HG03558 (cell line): ENCODE measurements around the gene ADAMTS15.

Experiments used
- ATAC-seq: cut with Tn5 transposase; IDR thresholded peaks from one replicate; pipeline ENCODE4 v1.9.1; 2021; ENCODE audit warnings: moderate number of reproducible peaks; ENCODE audit not compliant: unreplicated experiment; ENCODE audit errors: extremely low read depth

ADAMTS15 gene, protein sequence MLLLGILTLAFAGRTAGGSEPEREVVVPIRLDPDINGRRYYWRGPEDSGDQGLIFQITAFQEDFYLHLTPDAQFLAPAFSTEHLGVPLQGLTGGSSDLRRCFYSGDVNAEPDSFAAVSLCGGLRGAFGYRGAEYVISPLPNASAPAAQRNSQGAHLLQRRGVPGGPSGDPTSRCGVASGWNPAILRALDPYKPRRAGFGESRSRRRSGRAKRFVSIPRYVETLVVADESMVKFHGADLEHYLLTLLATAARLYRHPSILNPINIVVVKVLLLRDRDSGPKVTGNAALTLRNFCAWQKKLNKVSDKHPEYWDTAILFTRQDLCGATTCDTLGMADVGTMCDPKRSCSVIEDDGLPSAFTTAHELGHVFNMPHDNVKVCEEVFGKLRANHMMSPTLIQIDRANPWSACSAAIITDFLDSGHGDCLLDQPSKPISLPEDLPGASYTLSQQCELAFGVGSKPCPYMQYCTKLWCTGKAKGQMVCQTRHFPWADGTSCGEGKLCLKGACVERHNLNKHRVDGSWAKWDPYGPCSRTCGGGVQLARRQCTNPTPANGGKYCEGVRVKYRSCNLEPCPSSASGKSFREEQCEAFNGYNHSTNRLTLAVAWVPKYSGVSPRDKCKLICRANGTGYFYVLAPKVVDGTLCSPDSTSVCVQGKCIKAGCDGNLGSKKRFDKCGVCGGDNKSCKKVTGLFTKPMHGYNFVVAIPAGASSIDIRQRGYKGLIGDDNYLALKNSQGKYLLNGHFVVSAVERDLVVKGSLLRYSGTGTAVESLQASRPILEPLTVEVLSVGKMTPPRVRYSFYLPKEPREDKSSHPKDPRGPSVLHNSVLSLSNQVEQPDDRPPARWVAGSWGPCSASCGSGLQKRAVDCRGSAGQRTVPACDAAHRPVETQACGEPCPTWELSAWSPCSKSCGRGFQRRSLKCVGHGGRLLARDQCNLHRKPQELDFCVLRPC

DNA sequence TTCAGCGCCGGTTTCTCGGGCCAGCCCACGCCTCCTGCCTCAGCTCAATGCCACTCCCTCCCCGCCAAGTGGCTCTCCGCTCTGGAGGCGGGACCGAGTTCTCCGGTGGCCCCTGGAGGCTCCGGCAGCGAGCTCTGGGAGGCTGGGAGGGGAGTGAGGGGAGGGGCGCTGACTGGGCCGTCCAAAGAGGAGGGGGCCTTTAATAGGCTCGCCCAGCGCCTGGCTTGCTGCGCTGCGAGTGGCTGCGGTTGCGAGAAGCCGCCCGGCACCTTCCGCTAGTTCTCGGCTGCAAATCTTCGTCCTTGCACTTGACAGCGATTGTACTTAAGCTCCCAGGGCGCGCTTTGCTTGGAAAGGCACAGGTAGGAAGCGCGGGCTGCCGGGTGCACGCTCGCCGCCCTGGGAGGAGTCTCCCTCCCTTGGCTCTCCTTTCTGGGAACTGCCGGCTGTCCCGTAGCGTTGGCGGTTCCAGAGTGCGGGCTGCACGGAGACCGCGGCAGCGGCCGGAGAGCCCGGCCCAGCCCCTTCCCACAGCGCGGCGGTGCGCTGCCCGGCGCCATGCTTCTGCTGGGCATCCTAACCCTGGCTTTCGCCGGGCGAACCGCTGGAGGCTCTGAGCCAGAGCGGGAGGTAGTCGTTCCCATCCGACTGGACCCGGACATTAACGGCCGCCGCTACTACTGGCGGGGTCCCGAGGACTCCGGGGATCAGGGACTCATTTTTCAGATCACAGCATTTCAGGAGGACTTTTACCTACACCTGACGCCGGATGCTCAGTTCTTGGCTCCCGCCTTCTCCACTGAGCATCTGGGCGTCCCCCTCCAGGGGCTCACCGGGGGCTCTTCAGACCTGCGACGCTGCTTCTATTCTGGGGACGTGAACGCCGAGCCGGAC lies at the start of gene ADAMTS15:
TSS of gene ADAMTS15 (plus strand) at position 230 of the 894 bp plus-strand sequence. CDS start at position 559, 329 bp downstream.
- ATAC-seq = no peak

DNA sequence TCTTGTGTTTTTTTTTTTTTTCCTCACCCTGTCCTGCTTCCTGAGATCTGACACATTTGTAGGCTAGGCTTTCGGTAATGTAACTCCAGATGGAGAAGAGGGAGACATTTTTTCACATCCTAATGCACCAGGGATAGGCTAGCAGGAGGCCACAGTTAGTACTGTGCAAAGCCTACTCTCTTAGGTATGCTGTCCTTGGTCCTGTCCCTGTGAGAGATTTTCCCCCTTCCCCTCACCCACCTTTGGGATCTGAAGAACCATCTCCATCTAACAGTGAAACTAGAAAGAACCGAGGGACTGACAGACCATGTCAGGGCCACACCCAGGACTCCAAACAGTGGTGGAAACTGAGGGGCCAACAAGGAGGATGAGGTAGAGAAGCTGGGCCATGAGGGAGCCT lies 49.2 kb upstream of the ADAMTS15 start:
- ATAC-seq = no peak

DNA sequence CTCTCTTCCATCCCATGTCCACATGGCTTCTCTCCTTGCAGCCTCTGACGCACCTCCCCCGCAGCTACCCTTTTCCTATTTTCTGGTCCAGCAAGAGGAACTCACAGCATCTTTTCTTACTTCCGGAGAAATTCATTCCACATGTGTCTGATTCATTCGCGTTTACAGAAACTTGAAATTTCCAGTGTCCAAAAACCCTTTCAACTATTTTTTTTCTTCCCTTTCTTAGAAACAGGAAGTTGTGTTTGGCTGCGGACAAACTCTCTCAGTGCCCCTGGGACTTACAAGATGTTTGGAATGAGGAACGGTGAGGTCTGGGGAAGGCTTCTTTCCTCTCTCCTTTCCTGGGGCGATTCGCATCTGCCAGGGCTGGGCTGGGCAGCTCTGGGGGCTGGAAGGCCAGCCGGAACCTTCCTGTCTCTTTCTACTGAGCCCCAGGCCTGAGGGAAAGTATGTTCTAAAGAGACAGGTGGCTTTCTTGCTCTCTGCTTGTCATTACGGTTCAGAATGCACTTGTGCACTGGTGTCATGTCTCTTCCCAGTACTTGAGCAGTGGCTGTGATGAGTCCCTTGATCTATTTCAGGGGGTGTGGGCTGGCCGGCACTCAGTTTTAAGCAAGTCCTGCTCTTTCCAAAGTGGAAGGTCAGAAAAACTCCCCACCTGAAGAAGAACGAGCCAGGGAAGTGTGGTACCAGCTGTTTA lies 47.5 kb upstream of the ADAMTS15 start:
- no peak for ATAC-seq

DNA sequence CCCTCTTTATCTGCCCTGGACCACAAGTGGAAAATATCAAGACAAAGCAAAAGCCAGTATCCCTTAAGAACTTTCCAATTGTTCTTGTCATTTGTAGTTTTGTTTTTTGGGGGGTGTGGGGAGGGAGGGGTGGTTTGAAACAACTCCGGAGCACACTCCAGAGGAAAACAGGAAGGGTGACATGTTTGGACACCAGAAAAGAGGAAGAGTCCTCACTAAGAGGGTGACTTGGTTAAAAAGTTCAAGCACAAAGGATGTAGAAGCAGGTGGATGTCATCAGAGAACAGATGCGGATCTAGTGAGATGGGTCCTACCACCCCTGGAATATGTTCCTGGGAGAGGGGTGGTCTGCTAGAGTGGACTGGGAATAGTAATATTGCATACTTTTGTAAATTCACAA lies 45.9 kb upstream of the ADAMTS15 start:
- no peak for ATAC-seq

DNA sequence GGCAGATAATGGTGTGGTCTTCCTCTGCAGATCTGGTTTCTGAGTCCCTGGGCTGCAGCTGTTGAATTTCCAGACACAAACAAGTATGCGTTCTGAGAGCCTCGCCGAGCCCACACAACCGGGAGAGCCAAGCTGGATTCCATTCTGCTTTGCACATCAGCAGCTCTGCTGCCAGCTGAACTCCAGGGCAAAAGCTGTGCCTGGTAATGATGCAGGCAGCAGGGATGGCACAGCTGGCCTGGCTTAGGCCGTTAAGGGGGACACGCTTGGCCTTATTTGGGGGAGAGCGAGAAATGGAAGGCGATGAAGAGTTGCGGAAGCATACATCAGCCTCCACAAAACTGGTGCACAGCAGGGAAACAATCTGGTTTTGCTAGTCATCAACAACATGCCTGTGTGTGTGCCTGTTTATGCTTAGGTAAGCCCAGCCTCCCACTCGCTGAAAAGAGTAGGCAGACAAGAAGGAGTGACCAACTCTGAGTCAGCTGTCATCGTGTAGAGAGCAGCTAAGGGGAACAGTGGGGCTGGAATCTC lies 45.1 kb upstream of the ADAMTS15 start:
- ATAC-seq = no peak

DNA sequence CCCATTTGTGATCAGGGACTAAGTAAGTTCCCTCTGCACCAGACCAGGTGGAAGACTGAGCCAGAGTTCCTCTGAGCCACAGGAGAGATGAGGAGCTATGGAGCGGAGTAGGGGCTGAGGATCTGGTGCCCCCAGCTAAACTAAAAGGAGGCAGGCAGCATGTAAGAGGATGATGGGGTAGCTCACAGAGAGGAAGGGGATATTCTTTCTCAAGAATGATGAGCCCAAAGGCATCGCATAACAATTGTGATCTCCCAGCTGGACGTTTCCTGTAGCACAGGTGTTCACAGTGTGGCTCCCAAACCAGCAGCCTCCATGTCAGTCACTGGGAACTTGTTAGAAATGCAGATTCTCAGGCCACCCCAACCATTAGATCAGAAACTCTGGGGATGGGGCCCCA lies 44.5 kb upstream of the ADAMTS15 start:
- ATAC-seq = no peak

DNA sequence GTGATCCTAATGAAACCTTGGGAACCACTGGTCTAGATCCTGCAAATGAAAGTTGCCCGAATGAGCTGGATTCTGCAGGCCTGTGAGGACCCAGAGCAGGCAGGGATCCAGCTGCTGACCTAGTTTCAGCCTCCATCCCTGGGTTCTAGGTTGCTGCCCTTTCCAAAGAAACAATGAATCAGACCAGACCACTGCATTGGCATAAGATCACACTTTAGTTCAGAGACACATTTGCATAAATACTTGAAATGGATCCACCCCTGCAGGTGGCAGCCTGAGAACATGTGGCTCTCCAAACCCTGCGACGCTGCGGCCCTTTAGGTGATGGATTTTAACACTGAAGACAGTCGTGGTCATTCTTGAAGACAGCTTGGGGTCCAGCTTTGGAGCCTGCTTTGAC lies 43.7 kb upstream of the ADAMTS15 start:
- no peak for ATAC-seq

DNA sequence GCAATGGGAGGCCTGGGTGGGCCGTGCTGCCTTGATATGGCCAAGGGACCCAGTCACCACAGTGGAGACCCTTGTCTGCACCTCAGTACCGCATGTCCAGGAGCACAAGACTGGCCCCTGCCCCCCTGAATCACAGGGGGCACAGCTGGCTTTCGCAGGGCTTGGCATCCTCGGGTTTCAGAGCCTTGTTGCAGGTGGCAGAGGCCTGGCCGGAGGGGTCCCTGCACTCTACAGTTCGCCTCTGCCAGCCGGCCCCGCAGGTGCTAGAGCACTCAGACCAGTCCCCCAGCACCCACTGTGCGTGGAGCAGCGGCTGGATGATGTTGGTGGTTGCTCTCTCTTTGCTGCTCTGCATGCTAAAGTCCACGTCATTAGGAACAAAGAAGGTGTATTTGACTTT lies 43.0 kb upstream of the ADAMTS15 start:
- ATAC-seq = no peak

DNA sequence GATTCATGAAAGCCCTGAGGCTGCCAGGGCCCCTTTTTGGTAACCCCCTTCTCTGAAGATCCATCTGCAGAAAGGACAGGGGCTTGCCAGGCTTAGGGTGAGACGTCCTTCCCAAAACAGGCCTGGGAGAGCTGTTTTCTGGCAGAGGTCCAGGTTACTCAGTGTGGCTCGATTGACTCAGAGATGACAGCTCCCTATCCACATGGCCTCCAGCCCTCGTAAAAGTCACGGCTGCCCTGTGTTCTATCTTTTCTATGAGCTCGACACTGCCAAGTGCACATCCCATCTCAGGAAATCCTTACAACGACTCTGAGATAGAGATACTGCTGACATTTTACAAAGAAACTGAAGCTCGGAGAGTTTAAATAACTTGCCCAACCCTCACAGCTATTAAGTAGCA lies 40.5 kb upstream of the ADAMTS15 start:
- no peak for ATAC-seq

DNA sequence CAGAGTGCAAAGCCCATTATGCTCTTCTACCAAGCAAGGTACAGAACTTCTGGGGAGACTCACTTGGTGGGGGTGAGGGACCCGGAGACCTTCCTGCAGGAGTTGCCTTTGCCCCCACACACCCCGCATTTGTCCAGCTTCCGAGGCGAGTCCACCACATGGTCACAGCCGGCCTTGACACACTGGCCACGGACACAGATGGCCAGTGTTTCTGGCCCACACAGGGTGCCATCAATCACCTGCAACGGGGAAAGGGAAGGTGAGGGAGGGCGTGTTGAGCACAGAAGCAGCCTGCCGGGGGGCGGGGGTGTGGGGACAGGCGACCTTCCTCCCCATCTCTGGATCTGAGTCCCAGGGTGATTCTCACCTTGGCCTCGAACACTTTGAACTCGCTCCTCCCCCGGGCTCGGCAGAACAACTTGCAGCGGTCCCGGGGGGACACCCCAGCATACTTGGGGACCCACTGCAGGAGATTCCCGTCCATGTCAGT lies 40.0 kb upstream of the ADAMTS15 start:
- ATAC-seq = no peak

DNA sequence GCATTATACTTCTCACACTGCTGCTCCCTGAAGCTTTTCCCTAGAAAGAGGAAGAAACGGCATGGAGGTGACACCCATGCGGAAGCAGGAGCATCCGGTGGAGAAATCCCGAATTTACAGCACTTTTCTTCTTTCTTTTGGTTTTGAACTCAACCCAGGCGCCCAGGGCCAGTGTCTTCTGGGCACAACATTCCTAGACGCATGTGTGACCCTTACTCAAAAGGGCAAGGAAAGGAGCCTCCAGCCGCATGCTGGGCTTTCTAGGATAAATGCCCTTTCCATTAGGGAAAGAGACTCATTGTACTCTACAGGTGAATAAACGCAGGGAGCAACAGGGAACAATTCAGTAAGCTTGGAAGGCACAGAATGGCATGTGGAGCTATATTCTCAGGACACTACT lies 39.5 kb upstream of the ADAMTS15 start:
- no peak for ATAC-seq

DNA sequence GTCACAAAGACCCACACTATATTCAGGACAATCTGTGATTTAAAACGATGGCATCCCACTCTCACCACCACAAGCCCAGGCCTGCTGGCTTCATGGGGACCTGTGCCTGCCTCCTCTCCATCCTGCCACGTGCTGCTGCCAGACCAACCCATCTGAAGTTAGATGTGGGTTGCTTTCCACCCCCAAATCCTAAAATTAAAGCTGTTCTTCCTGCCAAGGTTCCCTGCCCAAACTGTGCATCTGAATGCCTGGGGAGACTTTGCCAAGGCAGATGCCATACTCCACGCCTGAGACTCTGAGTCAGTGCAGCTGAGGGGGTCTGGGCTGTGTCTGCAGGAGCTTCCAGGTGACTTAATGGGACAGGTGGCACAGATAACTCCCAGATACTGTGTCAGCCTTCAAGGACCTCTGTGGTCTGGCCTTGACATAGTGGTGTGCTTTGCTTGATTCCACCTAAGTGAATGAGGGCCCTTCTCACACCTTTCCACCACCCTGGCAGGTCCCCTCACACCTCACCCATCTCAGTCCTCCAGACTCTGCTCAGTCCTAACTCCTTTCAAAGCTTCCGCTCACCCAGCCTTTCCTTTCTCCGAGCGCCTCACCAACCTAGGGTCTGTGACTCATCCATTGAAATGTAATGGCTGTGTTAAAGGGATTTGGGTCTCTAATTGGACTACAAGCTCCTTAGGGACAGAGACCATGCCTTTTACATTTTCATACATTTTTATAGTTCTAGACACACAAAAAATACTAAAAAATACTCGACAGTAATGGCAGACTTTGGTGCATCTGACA lies 38.7 kb upstream of the ADAMTS15 start:
- no peak for ATAC-seq

DNA sequence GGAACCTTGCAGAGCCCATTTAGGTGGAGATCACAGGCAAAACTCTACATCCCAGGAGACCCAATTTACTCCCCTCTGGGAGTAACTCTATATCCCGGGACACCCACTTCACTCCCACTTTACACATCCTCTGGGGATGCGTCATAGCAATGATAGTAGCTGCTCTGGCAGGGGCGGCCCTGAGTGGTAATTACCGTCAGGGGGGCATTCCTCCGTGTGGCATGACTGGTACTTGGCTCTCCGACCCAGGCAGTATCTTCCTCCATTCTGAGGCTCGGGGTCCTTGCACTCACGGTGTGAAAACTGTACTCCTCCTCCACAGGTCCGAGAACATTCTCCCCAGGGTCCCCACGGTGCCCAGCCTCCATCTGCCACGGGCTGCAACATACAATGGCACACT lies 37.2 kb upstream of the ADAMTS15 start:
- no peak for ATAC-seq

DNA sequence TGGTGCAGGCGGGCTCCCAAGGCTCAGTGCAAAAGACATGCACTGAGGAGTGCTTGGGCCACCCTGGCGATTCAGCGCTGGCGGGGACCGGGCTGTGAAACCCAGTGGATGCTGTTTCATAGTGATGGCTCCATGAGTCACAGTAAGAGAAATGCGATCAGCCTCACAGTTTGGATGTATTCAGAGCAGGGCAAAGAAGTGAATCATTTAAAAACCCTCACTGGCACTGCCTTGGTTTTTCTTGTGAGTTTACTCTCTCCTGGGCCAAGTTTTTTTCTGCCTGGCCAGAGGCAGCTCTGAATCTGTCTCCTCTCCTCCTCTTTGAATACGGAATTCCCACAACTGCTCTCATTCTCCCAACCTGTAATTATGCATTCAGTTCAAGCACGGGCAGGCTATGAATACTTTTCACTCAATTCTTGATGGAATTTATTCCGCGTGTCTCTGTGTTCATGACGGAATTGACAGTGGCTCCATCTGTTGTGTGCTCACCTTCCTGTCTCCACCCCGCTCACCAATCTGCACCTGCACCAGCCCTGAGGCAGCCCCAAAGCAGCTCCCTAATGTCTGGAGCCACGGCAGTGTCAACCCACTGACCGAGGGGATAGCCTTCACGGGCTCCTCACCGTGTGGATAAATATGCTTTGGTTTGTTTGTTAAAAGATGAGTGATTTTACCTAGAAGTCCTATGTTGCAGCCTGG lies 34.9 kb upstream of the ADAMTS15 start:
- no peak for ATAC-seq

DNA sequence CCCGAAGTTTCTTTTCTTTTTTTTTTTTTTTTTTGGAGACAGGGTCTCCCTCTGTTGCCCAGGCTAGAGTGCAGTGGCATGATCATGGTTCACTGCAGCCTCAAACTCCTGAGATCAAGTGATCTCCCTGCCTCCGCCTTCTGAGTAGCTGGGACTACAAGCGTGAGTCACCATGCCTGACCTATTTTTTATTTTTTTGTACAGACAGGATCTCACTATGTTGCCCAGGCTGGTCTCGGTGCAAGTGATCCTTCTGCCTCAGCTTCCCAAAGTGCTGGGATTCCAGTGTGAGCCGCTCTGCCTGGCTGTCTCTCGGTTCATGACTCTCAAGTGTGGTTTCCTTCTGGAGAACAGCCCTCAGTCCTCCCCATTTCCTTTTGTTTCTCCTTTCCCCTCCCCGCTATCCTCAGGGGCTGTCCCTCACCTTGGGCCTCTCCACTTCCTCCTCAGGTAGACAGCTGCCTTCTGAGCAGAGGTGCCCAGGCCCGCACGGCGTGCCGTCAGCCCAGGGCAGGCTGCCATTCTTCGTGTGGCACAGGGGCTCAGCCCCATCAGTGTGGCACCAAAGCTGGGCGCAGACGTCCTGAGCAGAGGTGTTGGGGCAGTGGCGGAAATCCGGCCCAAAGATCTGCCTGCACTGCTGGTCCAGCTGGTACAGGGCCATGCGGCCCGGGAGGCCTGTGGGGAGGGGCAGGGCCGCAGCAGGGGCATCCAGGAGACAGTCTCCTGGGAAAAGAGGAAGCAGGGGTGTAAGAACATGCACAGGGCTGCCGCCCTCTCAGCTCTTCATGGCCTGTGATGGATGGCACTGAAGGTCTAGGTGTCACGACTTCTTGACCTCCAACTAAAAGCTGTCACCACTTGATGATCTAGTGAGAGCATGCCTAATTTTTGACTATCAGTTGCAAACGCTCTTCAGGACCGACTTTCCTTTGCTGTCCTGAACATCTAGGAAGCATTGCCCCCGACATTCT lies 34.1 kb upstream of the ADAMTS15 start:
- no peak for ATAC-seq

DNA sequence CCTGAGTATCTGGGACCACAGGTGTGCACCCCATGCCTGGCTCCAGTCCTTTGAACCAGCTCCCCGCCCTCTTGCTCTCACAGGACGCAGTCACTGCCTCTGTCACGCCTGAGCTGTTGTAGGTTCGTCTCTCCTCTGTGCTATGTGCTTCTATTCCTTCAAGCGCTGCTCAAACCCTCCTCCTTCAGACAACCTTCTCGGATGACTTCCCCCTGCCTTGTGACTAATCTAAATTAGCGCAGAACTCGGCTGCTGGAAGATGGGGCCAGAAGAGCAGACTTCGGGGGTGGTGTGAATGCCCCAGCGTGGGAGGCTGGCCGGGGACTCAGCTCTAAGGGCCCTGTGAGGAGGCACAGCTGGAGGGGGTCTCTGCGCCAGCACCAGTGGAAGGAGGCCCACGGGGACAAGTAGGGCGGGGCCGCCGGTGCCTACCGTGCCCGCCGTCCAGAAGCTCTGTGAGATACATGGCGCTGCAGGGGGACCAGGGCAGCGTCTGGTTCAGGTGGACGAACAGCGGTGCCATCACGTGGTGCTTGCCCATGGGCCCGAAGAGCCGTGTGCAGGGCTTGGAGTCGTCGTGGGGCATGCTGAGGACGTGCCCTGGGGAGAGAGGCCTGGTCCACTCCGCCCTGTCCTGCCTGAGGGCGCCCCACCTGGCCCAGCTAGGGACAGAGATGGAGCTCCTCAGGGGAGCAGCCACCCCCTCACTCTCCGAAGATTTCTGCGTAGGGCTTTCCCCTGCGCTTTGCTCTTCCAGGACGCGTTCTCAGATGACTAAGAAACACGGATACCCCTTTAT lies 32.5 kb upstream of the ADAMTS15 start:
- no peak for ATAC-seq
